ENCODE data around the gene AFAP1.

- TF ChIP-seq CTCF (IDR thresholded peaks at IDR 0.05; ENCODE audit: control extremely low read depth in 1 of 3, insufficient read depth in 1 of 3, low read depth in 1 of 3, low read length in 3 of 3) (no peak), POLR2A (IDR thresholded peaks at IDR 0.05; ENCODE audit: control extremely low read depth in 1 of 2, low read depth in 2 of 2, low read length in 2 of 2) (no peak), GTF2F1 (IDR thresholded peaks at IDR 0.05; ENCODE audit: borderline replicate concordance, low read depth, low read length) (no peak), POLR2AphosphoS5 (IDR thresholded peaks at IDR 0.05; ENCODE audit: low read depth, low read length) (no peak), TAF7 (optimal IDR thresholded peaks at IDR 0.05; ENCODE audit: borderline replicate concordance, low read depth, low read length) (no peak), TEAD4 (IDR thresholded peaks at IDR 0.05; ENCODE audit: low read depth, low read length) (no peak), ASH2L (IDR thresholded peaks at IDR 0.05; ENCODE audit: low read length) (no peak), SP1 (IDR thresholded peaks at IDR 0.05; ENCODE audit: low read depth, low read length) (no peak), HDAC2 (IDR thresholded peaks at IDR 0.05; ENCODE audit: borderline replicate concordance in 1 of 2, low read depth in 2 of 2, low read length in 2 of 2) (no peak), BACH1 (IDR thresholded peaks at IDR 0.05; ENCODE audit: low read length) (no peak)
- TF ChIP-seq, protein P1, sequence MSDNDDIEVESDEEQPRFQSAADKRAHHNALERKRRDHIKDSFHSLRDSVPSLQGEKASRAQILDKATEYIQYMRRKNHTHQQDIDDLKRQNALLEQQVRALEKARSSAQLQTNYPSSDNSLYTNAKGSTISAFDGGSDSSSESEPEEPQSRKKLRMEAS (IDR thresholded peaks at IDR 0.05) = no peak
Observed at GRCh38 chr4:7738458-7739076, 201.1 kb downstream of the AFAP1 start.

All from H1 (cell line).